D341Med (cell line): ENCODE results near the gene PAX7.
"Not testable (repeated sequence)": the region's sequence is repeated elsewhere in the genome, so short reads cannot be mapped to it uniquely, and the experiment has no call there.

Experiments
- DNase-seq: peaks from one replicate; pipeline ENCODE4 v3.0.0; 2012; ENCODE audit warnings: low spot score

PAX7 gene

GRCh38 chr1:18730321-18730720, 99.7 kb downstream of the PAX7 start:
- DNase-seq = no peak

GRCh38 chr1:18731148-18731547, 100.5 kb downstream of the PAX7 start:
- DNase-seq = no peak

GRCh38 chr1:18731591-18732235, 101.1 kb downstream of the PAX7 start:
- no peak for DNase-seq

- no peak for DNase-seq
Measured at GRCh38 chr1:18732686-18733085, 102.0 kb downstream of the PAX7 start.

GRCh38 chr1:18734001-18734400, 103.4 kb downstream of the PAX7 start:
- DNase-seq = no peak

- no peak for DNase-seq
Measured at GRCh38 chr1:18734461-18735223, 104.0 kb downstream of the PAX7 start.

- DNase-seq = no peak
Measured at GRCh38 chr1:18735224-18735997, 104.8 kb downstream of the PAX7 start.

GRCh38 chr1:18736958-18737357, 106.3 kb downstream of the PAX7 start:
- no peak for DNase-seq

GRCh38 chr1:18738126-18738525, 107.5 kb downstream of the PAX7 start:
- DNase-seq = no peak

- no peak for DNase-seq
Measured at GRCh38 chr1:18738617-18739016, 108.0 kb downstream of the PAX7 start.

- no peak for DNase-seq
Measured at GRCh38 chr1:18739408-18739807, 108.8 kb downstream of the PAX7 start.

GRCh38 chr1:18739897-18740296, 109.3 kb downstream of the PAX7 start:
- no peak for DNase-seq

GRCh38 chr1:18740617-18741016, 110.0 kb downstream of the PAX7 start:
- DNase-seq = no peak

GRCh38 chr1:18743233-18743632, 112.6 kb downstream of the PAX7 start:
- DNase-seq = no peak

- DNase-seq = not testable (repeated sequence)
Measured at GRCh38 chr1:18744381-18744780, 113.7 kb downstream of the PAX7 start.

- no peak for DNase-seq
Measured at GRCh38 chr1:18746981-18747380, 116.3 kb downstream of the PAX7 start.

- DNase-seq = no peak
Measured at GRCh38 chr1:18747671-18748070, 117.0 kb downstream of the PAX7 start.

GRCh38 chr1:18748435-18748834, 117.8 kb downstream of the PAX7 start:
- DNase-seq = no peak

GRCh38 chr1:18749569-18749968, 118.9 kb downstream of the PAX7 start:
- DNase-seq = no peak

- no peak for DNase-seq
Measured at GRCh38 chr1:18750600-18750999, 120.0 kb downstream of the PAX7 start.

GRCh38 chr1:18751425-18751824, 120.8 kb downstream of the PAX7 start:
- no peak for DNase-seq

- DNase-seq = no peak
Measured at GRCh38 chr1:18752409-18752808, 121.8 kb downstream of the PAX7 start.

- DNase-seq = no peak
Measured at GRCh38 chr1:18760156-18760555, 129.5 kb downstream of the PAX7 start.
